IMR-90 (cell line): ENCODE measurements around the gene DYNLT5.

Experiments
- MXI1 ChIP-seq: IDR thresholded peaks from 2 replicates; pipeline ENCODE4 v1.6.1; 2012; ENCODE audit warnings: low read depth, mild to moderate bottlenecking, low read length, moderate library complexity, borderline replicate concordance
- NFE2L2 ChIP-seq: fragments of 150-350 bp; IDR thresholded peaks from 2 replicates; pipeline ENCODE4 v1.6.1; 2016; ENCODE audit warnings: low read depth, mild to moderate bottlenecking, low read length

DNA sequence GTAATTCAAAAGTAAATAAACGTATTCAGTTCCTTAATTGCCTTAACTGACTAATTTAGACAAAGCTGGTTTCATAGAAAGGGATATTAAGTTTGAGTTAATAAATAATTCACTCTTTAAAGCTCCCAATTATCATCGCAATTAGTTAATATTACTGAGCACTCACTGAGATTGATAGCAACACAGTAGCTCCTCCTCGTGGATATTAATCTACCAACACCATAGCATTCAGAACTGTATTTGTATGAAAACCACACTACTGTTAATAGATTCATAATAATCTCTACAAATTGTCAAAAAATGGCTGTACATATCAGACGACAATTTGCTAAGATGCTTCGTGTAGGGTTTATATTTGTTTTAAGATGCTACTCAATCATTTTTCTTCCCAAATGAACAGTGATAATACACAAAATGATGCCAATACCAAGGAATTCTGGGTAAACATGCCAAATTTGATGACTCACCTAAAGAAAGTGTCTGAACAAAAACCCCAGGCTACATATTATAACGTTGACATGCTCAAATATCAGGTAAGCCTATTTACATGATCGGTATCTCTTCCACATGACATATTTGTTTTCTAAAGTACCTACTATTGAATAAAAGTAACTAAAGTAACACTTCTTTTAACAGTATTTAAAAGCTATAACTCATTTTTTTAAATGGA lies 18.8 kb upstream of the DYNLT5 start:
- TF ChIP-seq MXI1 (no peak), NFE2L2 (no peak)
